HepG2 (cell line): ENCODE measurements around the gene PCOLCE2.
A peak's percentile ranks its signal among the peaks of the same experiment; 100 is the strongest.
"Not testable (repeated sequence)": the region's sequence is repeated elsewhere in the genome, so short reads cannot be mapped to it uniquely, and the experiment has no call there.

ENCODE experiments used
- ETV5 ChIP-seq: IDR thresholded peaks from 2 replicates; pipeline ENCODE4 v1.6.1; 2018; ENCODE audit warnings: missing biosample characterization, missing genetic modification reagents, inconsistent platforms, borderline replicate concordance
- EZH2 ChIP-seq: conservative IDR thresholded peaks from 2 replicates; pipeline ENCODE4 v1.6.1; 2012; ENCODE audit warnings: mild to moderate bottlenecking, low read depth, low read length, moderate library complexity
- MAFK ChIP-seq, 2 experiments: IDR thresholded peaks in 1 of 2; conservative IDR thresholded peaks in 1 of 2; 2 replicates each; pipeline ENCODE4 v1.6.1; 2011; ENCODE audit warnings: improper control_type of control experiment in 2 of 2, low read length in 2 of 2
- MAX ChIP-seq: IDR thresholded peaks from 2 replicates; pipeline ENCODE4 v1.6.1; 2012; ENCODE audit warnings: inconsistent platforms
- MAZ ChIP-seq, 2 experiments: sonication (generic) in 1 of 2; formaldehyde crosslinking in 1 of 2; IDR thresholded peaks; 2 replicates each; pipeline versions ENCODE4 v1.5.0 to v1.6.1; 2012 to 2020; ENCODE audit warnings: low read depth in 2 of 2, mild to moderate bottlenecking in 2 of 2, borderline replicate concordance in 1 of 2, improper control_type of control experiment in 1 of 2, low read length in 1 of 2, missing genetic modification reagents in 1 of 2, moderate library complexity in 1 of 2
- NFE2L1 ChIP-seq: sonication (generic); formaldehyde crosslinking; IDR thresholded peaks from 2 replicates; pipeline ENCODE4 v1.4.0; 2020; ENCODE audit warnings: missing genetic modification reagents, mild to moderate bottlenecking, borderline replicate concordance
- POLR2A ChIP-seq, 2 experiments: IDR thresholded peaks; 2 replicates each; pipeline ENCODE4 v1.6.1; 2011; ENCODE audit warnings: low read depth in 2 of 2, low read length in 2 of 2, mild to moderate bottlenecking in 1 of 2, moderate library complexity in 1 of 2; ENCODE audit not compliant: insufficient read depth in 1 of 2
- THAP7 ChIP-seq: sonication (generic); formaldehyde crosslinking; IDR thresholded peaks from 2 replicates; pipeline ENCODE4 v1.8.1; 2023; ENCODE audit warnings: mild to moderate bottlenecking, missing genetic modification reagents
- ZNF382 ChIP-seq: sonication (generic); formaldehyde crosslinking; IDR thresholded peaks from 2 replicates; pipeline ENCODE4 v1.5.0; 2020; ENCODE audit warnings: missing genetic modification reagents, mild to moderate bottlenecking, borderline replicate concordance
- ZSCAN5A ChIP-seq: sonication (generic); formaldehyde crosslinking; IDR thresholded peaks from 2 replicates; pipeline ENCODE4 v1.8.0; 2022; ENCODE audit warnings: mild to moderate bottlenecking, missing genetic modification reagents, borderline replicate concordance

- TF ChIP-seq EZH2; ZSCAN5A (CRISPR knock-in tag); NFE2L1 (CRISPR knock-in tag); THAP7 (CRISPR knock-in tag); ZNF382; POLR2A (IDR thresholded peaks at IDR 0.05; ENCODE audit: insufficient read depth in 1 of 2, low read depth in 2 of 2, low read length in 2 of 2); MAX; MAZ (IDR thresholded peaks at IDR 0.05; ENCODE audit: borderline replicate concordance, low read depth, low read length); MAZ (CRISPR knock-in tag; IDR thresholded peaks at IDR 0.05; ENCODE audit: low read depth); ETV5: not testable (repeated sequence)
- 0 out of 4 replicates have a peak, but pooled peaks of 1 of the 2 experiments have one; percentile 4 for TF ChIP-seq MAFK (conservative IDR thresholded peaks at IDR 0.05 in 1 of 2, IDR thresholded peaks at IDR 0.05 in 1 of 2; ENCODE audit: low read length in 2 of 2)
Measured at GRCh38 chr3:142883534-142883933, 5.3 kb downstream of the PCOLCE2 start.
